RWPE1 (cell line): ENCODE data around the gene KLHL14.

Experiments used
- CTCF ChIA-PET: fragments of 350-600 bp; sonication (Branson Sonifier 250); formaldehyde crosslinking; extraction: SDS; loops from one replicate; lab custom pipeline; 2021; lab: Yijun Ruan, JAX
- POLR2A ChIA-PET: fragments of 400-600 bp; formaldehyde crosslinking; extraction: SDS; loops from one replicate; lab custom pipeline; 2020; ENCODE audit warnings: antibody characterized with exemption; ENCODE audit not compliant: low non-redundant PET; lab: Yijun Ruan, JAX
- DNase-seq: peaks from one replicate; pipeline ENCODE4 v3.0.0; 2012; ENCODE audit warnings: low spot score
- H3K27ac ChIP-seq: fragments of 450-650 bp; 2 replicates; pipeline ENCODE4 v1.5.1; 2017
- TF ChIP-seq, protein P1 (sequence below): fragments of 450-650 bp; conservative IDR thresholded peaks from 2 replicates; pipeline ENCODE4 v1.5.1; 2017; ENCODE audit warnings: low read depth, mild to moderate bottlenecking

KLHL14 gene

DNA sequence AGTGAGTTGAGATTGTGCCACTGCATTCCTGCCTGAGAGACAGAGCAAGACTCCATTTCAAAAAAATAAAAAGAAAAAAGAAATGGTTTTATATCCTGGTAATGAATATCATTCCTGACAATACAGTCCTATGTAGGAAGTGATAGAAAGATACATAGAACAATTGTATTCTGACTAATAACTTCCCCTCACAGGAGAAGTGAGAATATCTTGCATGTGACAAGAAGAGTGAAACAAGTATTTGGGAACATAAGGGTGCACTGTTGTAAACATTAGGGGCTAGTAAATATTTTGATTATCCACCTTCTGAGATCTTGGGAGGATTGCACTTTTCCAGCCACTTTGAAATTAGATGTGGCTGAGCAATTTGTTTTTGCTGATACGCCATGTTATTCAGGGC, 40.7 kb downstream of the KLHL14 start:
- TF ChIP-seq, protein P1, sequence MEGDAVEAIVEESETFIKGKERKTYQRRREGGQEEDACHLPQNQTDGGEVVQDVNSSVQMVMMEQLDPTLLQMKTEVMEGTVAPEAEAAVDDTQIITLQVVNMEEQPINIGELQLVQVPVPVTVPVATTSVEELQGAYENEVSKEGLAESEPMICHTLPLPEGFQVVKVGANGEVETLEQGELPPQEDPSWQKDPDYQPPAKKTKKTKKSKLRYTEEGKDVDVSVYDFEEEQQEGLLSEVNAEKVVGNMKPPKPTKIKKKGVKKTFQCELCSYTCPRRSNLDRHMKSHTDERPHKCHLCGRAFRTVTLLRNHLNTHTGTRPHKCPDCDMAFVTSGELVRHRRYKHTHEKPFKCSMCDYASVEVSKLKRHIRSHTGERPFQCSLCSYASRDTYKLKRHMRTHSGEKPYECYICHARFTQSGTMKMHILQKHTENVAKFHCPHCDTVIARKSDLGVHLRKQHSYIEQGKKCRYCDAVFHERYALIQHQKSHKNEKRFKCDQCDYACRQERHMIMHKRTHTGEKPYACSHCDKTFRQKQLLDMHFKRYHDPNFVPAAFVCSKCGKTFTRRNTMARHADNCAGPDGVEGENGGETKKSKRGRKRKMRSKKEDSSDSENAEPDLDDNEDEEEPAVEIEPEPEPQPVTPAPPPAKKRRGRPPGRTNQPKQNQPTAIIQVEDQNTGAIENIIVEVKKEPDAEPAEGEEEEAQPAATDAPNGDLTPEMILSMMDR: no peak
- CTCF ChIA-PET: no interaction called here
- DNase-seq: no peak
- no peak overlapping the region for H3K27ac ChIP-seq
- POLR2A ChIA-PET: no interaction called here

DNA sequence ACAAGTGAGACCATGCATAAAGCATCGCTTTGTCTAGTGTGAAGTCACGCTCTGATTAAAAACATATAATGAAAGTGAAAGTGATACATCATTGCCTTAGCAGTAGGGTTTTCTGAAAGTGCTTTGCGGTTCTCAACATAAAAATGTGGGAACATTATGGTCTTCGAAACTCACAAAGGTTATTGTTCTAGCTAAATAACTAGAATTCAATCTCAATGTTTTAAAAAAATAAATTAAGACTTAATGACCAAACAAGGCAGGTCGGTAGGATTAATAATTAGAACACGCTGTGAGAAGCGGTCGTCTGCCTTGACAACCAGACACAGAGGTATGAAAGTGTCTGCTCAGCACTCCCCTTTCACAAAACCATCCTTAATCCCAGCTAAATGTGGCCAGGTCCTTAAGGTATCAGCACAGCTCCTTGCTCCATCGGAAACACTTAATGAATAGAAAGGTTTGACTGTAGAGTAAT, 42.2 kb downstream of the KLHL14 start:
- ChIA-PET POLR2A (no interaction called here), CTCF (no interaction called here)
- DNase-seq: peak; percentile 19
- TF ChIP-seq, protein P1: no peak
- H3K27ac ChIP-seq: no peak overlapping the region

DNA sequence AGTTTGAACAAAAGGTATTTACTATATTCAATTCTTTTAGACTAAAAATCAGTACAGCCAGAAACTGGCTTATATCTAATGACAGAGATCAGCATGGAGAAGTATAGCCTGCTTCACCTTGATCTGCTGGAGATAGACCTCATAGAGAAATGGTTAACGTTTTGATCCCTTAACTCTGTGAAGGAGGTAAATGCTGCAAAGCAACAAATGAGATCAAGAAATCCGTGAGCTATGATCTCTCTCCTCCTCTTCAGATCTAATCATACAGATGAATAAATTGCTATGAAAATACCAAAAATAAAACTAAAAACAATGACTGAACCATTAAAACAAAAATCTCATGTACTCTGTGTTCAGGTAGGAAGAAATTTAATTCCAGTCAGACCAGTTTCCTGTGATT, 42.8 kb downstream of the KLHL14 start:
- CTCF ChIA-PET: no interaction called here
- TF ChIP-seq, protein P1: no peak
- no peak overlapping the region for H3K27ac ChIP-seq

DNA sequence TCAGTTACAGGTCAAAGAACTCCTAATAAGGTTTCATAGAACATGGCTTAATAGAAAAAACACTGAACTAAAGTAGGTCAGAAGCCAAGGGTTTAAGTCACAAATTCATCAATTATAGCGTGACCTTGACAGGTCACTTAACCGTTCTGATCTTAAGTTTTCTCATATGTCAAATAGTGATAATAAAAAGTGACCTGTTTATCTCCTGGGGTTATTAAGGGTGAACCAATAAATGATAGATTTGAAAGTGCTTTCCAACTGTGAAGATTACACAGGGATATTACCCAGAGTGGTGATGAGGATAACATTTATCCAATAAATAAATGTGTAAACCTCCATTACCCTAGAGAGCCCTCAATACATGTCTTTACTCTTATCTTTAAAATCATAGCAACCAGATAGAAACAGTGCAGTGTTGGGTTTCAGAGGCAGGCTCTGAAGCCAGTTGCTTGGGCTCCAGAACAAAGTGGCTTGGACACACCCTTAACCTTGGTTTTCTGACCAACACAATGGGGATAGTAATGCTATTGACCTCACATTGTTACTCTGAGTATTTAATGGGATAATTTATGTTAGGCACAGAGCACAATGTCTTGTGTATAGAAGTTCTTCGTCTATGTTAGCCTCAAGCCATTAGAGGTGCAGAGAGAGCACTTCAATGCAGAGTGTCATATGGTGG, 48.6 kb downstream of the KLHL14 start:
- TF ChIP-seq, protein P1: no peak
- POLR2A ChIA-PET: no interaction called here
- DNase-seq: no peak
- CTCF ChIA-PET: no interaction called here
- no peak overlapping the region for H3K27ac ChIP-seq

More for the DNA sequence above, 42.8 kb downstream of the KLHL14 start:
- no peak for DNase-seq
- POLR2A ChIA-PET: no interaction called here

DNA sequence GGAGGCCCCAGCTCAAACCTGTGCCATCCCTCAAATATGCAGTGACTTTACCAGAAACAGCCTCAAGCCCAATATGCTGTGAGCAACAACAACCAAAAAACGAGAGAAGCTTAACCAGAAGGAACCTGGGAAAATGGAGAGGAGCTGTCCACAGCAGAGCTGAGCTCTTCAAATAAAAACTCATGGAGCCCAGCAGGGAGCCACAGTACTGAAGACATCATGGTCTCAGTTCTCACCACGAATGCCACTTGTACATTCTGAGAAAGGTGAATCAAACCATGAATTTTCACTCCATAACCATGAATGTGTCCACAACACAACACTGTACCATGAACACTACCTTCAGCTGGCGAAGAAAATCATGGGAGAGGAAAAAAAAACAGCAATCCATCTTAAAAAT, 50.5 kb downstream of the KLHL14 start:
- TF ChIP-seq, protein P1: no peak
- DNase-seq: no peak
- CTCF ChIA-PET: no interaction called here
- POLR2A ChIA-PET: no interaction called here
- H3K27ac ChIP-seq: no peak overlapping the region

DNA sequence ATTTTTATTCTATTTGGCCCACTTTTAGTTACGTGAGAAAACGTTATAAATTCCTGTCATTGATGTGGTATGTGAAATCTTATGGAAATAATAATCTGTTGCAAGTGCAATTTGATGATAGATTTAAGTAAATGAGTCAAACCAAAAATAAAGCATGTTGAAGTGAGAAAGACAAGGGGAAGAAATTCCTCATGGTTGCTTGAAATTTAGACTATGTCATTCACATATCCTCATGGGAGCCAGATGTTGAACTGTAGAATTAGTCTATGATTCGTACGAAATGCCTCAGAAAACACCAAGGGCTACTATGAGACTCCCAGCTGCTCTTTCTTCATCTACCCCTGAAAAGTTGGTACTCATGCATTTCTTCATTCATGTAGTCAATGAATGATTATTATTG, 55.7 kb downstream of the KLHL14 start:
- TF ChIP-seq, protein P1: no peak
- CTCF ChIA-PET: no interaction called here
- POLR2A ChIA-PET: no interaction called here
- H3K27ac ChIP-seq: no peak overlapping the region
- no peak for DNase-seq
